GM21526 (cell line): Measurements from ENCODE around the gene CEACAM18.
"Not testable (repeated sequence)": the region's sequence is repeated elsewhere in the genome, so short reads cannot be mapped to it uniquely, and the experiment has no call there.

Source experiments
- ATAC-seq: cut with Tn5 transposase; IDR thresholded peaks from one replicate; pipeline ENCODE4 v1.9.1; 2021; ENCODE audit warnings: moderate library complexity; ENCODE audit not compliant: unreplicated experiment, low FRiP score

The CEACAM18 gene

DNA sequence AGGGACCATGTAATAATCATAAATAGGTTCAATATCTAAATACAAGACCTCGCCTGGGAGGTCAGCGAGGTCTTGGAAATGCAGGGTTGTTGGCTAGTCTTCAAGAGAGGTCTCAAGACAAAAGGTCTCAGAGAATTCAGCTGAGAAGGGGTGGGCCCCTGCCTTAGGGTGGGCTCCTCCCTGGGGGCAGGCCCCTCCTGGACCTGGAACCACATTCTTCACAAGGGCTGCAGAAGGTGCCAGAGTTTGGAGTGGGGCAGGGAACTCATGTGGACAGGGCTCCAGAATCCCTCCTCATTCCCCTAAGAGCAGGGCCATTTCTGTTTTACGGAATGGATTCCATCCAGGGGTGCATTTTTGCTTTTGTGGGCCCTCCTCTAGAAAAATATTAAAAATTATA is 10.2 kb downstream of the CEACAM18 start:
- ATAC-seq = no peak

DNA sequence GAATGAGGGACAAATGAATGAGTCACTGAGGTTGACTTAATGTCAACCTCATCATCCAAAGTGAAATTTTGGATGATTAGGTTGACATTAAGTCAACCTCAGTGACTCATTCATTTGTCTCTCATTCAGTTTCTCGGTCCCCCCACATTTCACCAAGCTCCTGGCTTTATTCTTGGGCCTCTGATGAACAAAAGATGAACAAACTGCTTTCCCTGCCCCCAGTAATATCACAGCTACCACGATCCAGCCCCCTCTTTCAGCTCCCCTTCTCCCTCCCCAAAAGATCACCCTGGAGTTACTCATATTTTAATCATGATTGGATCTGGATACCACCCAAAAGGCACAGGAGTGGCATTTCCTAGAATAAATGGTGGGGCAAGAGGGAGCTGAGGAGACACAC is 10.8 kb downstream of the CEACAM18 start:
- no peak for ATAC-seq

DNA sequence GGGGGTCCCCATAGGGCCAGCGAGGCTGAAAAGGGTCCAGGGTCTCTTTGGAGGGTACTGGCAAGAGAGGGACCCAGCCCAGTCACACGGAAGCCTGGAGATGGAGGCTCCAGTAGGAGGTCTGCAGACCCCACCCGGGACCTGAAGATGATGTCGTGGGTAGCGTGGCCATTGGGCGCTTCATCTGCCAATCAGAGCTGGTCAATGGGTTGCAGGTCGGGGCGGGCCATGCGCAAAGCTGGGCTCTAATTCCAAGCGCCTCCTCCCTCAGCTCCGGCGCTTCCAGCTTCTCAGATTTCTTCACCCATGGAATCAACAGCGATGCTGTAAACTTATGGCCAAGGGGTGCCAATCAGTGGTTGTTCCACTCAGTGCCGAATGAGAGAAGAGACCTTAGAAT is 12.3 kb downstream of the CEACAM18 start:
- no peak for ATAC-seq

DNA sequence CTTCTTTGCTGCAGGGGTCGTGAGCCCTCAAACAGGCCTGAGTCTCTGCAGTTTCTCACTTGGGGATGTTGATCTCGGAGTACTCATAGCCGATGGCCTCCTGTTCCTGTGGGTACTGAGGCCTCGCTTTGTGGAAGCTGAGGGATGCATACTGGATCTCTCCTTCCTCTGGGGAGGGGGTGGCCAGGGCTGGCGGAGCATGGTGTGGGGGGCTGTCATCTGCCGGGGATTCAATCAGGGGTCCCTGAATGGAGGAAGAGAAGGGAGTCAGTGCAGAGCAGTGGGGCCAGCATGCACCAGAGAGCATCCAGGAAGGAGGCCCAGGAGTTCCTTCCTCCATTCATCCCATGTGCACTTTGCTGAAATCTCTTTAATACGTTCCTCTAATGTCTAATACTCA is 13.2 kb downstream of the CEACAM18 start:
- no peak for ATAC-seq

DNA sequence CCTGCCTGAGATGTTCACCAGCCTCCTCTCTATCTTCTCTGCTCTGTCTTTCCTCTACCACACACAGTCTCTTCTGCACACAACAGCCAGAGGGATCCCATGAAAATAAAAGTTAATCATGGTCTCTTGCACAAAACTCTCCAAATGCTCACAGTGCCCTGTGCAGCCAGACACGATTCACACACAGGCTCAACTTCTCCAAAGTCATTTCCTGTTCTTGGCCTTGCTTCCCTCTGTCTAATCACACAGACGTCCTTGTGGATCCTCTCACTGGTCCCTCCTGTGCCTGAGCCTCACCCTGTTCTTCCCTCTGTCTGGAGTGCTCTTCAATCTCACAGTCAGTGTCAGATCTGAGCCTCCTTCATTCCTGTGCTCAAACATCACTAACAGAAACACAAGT is 15.4 kb downstream of the CEACAM18 start:
- ATAC-seq = no peak

DNA sequence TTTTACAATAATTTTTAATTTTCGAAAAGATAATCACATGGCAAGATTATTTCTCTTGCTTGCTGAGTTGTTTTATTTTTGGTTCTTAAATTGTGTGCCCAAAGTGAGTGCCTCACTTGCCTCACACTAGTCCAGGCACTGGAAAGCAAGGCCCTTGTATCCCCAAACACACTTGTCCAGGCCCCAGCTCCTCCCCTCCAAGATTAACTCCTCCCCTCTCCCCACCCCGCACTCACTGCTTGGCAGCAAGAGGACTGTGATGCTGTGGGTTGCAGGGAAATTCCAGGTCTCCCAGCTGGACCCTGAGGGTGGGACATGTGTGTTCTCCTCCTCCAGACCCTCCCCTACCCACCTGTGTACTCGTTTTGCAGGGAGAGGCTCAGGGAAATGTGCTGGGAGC is 19.3 kb downstream of the CEACAM18 start:
- ATAC-seq = no peak

DNA sequence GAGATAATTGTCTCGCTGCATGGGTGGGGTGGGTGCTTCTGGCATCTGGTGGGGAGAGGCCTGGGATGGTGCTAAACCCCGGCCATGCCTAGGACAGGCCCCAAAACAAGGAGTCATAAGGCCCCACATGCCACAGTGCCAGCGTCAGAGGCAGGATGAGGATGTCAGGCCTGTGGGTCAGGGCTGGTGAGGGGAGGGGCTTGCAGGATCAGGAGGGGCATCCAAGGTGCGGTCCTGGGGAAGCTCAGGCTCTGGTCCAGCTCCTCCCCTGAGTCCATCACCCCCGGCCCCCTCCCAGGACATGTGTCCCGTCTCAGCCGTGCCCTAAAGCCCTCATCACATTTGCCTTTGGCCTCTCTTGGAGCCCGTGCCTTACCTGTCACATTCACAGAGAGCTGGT is 22.6 kb downstream of the CEACAM18 start:
- ATAC-seq = not testable (repeated sequence)

DNA sequence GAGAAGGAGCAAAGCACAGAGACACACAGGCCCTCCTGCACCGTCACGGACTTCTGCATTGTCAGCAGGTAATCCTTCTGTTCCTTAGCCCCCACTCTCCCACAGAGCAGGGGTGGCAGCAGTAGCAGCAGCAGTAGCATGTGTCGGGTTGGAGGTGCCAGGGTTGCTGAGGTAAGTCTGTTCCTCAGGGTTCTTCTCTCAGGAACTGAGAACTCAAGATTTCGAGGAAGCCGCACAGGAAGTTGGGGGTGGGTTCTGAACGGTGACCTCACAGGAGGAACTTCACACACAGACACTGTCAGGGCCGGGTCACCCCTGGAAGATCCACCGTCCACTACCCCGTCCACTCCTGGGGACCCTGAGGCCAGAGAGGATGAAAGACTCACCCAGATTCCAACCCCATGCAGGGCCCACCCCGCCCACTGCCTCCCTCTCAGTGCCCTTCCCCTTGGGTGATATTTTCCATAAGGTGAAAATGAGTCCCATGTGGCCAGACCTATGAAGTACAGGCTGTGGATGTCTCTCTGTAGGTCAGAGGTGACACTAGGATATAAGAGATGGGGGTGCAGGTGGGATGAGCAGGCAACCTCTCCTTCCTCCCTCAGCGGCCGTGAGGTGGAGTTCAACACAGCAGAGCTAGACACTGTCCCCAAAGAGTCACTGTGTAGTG is 23.4 kb downstream of the CEACAM18 start, which contains the start of gene SIGLEC12:
TSS of gene SIGLEC12 (minus strand) at position 207 of the 670 bp plus-strand sequence. CDS start at position 140, 67 bp downstream.
- ATAC-seq = no peak

DNA sequence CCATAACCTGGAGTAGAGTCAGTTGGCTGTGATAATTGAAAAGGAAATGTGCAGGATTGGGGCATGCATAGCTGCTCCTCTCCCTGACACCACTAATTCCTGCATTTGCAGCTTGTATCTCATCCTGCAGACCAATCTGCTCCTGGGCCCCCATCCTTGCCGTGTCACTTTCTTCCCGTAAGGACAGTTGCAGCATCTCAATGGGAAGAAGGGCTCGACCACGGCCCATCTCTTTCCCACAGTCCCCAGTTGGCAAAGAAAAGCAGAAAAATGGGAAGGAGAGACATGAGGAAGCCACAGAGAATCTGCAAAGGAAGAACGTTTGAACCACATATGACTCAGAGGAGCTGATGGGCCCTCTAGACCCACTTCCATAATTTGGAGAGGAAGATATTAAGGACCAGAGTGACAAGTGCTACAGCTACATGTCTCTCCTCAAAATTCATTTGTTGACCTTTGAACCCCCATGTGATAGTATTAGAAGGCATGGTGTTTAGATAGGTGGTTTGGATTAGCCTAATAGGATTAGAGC is 25.0 kb downstream of the CEACAM18 start:
- no peak for ATAC-seq

DNA sequence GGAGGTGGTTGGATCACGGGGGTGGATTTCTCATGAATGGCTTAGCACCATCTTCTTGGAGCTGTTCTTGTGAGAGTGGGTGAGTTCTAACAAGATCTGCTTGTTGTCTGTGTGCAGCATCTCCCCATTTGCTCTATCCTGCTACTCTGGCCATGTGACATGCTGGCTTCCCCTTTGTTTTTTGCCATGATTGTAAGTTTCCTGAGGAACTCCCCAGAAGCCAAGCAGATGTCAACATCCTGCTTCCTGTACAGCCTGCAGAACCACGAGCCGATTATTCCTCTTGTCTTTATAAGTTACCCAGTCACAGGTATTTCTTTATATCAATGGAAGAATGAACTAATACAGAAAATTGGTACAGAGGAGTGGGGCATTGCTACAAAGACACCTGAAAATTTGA is 25.6 kb downstream of the CEACAM18 start:
- ATAC-seq = no peak

DNA sequence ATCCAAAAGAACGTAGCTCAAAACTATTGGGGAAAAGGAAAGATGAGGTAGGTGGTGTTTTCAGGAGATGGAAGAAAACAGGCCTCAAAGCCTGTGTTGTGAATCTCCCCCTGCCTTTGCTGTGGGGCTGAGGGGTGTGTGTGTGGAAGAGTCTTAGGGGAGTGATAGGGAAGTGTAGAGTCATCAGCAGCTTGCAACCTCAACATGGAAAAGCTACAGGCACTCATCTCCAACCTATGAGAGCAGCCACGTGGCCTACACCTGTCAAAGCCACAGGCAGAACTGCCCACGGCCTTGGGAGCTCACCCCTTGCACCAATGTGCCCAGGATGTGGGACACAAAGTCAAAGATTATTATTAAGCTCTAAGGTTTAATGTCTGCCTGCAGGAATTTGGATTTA is 27.6 kb downstream of the CEACAM18 start:
- no peak for ATAC-seq

DNA sequence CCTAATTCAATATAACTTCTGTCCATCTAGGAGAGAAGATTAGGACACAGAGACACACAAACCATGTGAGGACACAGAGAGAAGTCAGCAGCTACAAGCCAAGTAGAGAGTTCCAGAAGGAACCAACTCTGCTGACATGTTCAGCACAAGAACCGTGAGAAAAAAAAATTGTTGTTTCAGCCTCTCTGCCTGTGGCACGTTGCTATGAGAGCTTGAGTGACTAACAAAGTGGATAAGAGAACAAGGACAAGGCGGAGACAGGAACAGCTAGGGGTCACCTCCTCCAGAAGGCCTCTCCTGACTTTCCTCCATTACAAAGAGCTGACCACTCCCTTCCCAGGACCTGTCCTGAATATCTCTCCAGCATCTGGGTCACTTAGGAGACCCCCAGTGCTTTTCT is 28.9 kb downstream of the CEACAM18 start:
- no peak for ATAC-seq

DNA sequence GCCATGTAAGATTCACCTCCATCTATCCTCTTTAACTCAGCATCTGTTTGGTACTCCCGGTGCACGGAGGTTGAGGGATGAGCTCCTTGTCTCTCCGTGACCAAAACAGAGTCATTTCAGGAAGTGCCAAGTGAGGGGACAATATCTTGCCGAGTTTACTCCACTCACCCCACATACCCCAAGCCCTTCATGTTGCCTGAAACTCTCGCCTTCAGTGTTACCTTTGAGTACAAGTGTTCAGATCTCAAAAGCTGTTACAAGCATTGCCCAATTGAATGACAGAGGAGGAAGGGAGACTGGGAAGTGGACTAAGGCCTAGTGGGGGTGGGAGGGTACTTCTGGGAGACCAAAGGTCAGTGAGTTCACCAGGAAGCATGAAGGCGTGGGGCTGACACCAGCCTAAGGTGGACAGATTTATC is 29.3 kb downstream of the CEACAM18 start:
- ATAC-seq = no peak

DNA sequence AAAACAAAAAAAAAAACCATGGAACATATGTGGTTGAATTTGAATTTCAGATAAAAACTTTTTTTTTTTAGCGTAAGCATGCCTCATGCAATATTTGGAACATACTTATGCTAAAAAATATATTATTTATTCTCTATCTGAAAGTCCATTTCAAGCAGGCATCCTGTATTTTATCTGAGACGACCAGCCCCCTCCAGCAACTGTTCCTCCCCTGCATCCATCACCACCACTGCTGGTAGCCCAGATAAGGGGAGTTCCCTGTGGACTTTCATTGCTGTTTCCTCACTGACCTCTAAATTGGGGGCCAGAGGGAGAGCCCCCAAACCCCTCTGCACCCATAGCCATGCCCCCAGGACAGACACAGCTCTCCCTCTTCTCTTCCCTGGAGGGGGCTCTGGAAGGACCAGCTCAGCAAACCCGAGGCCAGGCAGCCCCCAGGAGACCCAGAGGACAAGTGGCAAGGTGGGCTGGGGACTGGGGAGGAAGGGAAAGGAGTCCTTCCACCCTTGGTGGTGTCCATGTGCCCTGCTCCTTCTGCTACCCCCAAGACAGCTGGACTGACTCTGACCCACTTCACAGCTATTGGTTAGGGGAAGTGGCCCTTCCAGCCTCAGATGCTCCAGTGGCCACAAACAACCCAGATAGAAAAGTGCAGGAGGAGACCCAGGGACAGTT is 29.9 kb downstream of the CEACAM18 start:
- no peak for ATAC-seq

DNA sequence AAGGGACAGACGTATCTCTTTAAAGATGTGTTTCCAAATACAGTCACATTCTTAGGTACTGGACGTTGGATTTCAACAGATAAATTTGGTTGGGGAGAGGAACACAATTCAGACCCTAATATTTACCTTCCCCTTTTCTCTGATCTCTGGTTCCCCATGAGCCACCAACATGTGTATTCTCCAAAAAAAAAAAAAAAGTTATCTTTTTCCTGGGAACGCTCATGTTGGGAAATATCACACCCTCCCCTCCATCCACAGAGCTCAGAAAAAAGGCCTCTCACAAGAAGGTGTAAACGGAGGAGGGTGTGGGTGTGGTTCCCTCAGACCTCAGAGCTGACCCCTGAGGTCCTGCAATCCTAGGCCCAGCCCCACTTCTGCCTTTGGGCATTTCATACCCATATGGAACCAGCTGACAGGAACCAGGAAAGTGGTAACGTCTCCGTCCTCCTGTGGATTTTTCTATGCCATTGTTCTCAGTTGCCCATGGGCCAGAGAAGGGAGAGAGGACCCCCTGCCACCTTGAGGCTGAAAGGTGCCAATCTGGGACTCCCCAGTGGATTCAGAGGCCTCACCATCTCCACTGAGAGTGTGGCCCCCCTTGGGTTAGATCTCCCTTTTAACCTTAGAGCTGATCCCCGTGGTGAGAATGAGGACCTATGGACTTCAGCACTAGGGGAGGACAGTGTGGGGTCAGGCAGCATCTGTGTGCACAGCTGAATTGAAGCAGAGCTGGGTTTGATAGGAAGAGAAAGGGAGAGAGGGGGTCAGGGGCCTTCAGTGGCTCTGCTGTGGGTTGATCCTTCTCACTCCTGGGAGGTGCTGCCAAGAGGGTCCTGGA is 31.7 kb downstream of the CEACAM18 start:
- ATAC-seq = no peak

DNA sequence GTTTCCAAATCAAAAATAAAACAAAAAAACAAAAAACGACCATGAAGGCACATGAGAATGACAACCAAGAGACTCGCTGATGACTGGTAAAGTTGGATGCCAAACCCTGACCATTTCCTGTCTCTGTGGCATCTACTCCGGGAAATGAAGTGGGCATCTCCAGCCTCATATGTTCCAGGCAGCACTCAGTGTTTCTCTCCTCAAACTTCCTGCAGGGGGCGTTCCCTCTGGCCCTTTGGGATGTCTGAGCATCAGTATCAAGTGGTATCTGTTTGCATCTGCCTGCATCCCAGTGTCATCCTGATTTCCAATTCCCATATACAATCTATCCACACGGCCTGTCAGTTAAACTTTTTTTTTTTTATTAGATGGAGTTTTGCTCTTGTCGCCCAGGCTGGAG is 33.0 kb downstream of the CEACAM18 start:
- no peak for ATAC-seq

DNA sequence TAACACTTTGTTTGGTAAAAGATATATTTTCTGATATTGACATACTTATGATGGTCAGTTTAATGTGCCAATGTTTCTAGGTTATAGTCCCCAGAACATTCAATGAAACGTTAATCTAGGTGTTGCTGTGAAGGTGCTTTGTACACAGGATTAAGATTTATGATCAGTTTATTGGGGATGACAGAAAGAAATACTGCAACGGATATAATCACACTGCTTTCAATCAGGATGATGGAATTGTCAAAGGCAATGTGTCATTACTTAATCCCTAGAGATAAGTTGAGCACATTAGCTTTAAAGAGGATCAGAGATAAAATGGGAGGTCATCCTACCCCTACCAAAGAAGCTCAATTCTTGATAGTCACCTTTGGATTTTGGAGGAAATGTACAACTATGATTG is 35.6 kb downstream of the CEACAM18 start:
- no peak for ATAC-seq

DNA sequence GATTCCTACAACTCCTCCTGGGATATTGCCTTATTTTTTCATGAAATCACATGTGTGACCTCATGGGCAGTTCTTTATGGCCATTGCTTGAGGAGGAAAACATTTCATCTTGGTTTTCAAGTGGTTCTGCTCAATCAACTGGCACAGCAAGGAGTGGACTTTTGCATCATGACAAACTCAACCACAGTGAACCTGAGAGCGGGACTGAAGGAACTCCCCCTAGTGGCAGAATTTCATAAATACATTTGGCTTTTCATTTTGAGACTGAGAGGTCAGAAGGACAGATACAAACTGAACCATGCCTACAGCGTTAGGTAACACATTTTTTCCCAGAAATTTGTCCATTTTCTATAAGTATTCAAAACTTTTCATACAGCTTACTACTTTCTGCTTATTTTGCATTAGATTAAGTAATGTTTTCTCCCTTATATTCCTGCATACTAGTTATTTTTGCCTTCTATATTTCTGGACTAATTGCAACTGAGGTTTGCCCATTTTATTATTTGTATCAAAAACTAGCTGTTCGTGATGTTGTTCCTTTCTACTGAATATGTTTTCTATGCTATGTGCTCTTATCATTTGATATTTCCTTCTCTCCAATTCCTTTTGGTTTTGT is 36.6 kb downstream of the CEACAM18 start:
- ATAC-seq = no peak

DNA sequence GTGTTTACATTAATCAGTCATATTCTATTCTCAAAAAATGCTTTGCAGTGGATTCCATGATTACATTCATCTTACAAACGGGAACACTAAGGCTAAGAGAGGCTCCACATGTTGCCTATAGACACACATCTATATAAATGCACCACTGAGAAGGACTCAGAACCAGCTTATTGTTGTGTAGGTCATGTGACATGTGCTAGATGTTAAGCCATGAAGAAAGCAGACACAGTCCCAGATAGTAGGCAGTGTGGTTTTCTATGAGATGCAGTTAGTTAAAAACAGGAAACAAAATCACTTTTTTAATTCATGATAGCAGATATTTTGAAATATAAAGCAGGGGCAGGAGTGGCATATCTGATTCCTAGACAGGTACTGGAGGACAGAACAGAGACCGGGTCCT is 42.4 kb downstream of the CEACAM18 start:
- ATAC-seq = no peak

DNA sequence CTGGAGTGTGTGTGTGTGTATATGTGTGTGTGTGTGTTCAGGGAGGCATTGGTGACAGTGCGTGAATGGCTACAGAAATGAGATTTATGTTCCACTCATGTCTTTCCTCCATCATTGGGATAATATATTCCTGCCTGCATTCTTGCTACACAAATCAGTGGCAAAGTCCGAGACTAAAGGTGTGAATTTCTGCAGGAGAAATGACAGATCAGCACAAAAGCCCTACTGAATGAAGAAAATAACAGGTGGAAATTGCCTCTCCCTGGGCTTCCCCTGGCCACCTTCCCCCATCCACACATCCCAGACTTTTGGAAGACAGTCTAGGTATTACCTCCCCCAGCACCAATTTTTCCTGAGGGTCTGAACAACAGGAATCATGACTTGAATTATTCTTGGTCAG is 43.0 kb downstream of the CEACAM18 start:
- no peak for ATAC-seq

DNA sequence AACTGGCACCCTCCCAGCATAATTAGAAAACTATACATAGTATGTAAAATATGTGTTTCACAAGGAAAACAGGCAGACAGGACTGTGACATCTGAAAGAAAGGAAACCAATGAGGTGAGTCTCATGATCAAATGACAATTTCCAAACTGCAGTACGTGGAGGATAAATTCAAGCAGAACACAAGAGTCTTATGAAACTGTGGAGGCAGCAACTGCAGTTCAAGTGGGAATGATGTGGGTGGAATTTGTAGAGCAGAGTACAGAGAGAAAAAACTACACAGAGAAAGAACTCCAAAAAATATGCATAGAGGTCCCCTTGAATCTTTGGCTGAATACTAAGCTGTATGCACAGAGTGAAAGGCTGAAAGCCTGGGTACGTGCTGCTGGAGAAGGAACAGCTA is 43.4 kb downstream of the CEACAM18 start:
- no peak for ATAC-seq
